Activated naive CD4-positive, alpha-beta T cell treated with Interleukin-2 at 50 U/mL for 16 hours (primary cell): ENCODE data around the gene FADS2.

Experiments used
- DNase-seq: peaks from one replicate; pipeline ENCODE4 v3.0.0-alpha.2; 2020

FADS2 gene

DNA sequence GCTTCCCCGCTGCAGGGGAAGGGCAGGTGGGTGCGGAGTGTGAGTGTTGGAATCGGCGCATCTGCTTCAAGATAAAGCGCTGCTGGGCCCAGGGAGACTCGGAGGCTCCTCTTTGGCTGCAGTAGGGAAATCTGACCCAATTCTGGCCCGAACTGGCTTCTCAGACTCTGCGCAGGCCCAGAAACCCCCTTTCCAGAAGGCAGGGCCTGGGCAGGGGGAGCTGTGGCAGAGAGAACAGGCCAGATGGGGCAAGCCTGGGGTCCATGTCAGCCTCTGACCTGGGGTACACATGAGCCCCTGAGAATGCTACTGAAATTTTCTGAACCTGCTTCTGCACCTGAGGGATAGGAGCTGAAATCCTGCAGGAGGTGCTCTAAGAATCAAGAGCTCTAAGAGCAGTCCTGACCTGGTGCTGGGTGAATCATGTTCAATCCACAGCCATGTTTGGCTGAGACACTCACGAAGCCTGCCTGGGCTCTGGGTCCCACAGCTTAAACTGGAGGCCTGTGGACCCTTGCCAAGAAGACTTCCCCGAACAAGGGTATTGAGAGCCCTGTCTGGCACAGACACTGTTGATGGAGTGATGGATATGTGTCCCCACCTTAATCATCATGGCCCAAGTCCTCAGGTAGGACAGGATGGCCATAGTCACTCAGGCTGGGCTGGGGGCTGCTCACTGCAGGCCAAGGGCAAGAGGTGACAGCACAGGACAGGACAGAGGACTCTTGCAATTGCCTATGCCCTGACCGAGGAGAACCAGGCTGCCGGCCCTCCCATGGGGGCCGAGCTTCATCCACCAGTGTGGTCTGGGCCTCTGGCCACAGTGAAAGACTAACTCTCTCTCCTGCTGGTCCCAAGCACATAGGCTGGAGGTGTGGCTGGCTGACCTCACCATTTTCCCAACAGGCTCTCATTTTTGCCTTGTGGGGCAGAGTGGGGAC, 82.4 kb downstream of the FADS2 start:
- no peak for DNase-seq

DNA sequence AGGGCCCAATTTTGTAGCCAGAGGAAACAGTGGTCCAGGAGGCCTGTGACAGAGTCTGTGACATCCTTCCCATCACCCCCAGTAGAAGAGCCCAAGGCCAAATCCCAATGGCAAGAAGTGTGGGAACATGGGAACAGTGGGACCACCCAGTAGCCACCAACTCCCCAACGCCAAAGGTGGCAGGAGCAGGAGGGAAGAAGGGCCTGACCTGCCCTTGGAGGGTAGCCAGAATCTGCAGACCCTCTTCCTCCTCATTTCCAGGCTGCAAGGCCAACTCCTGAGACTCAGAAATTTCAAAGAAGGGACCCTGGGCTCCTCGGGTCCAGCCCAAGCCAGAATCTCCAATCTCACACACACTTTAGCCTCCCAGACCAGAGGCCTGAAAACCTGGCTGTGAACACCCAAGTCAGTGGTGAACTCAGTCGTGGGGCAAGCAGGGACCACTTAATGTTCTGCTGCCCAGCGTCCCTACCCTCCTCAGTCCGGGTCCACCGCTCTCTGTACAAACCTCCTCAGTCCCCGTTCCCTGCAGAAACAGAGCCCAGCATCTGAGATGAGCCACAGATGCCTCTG, 83.1 kb downstream of the FADS2 start:
- DNase-seq: no peak

DNA sequence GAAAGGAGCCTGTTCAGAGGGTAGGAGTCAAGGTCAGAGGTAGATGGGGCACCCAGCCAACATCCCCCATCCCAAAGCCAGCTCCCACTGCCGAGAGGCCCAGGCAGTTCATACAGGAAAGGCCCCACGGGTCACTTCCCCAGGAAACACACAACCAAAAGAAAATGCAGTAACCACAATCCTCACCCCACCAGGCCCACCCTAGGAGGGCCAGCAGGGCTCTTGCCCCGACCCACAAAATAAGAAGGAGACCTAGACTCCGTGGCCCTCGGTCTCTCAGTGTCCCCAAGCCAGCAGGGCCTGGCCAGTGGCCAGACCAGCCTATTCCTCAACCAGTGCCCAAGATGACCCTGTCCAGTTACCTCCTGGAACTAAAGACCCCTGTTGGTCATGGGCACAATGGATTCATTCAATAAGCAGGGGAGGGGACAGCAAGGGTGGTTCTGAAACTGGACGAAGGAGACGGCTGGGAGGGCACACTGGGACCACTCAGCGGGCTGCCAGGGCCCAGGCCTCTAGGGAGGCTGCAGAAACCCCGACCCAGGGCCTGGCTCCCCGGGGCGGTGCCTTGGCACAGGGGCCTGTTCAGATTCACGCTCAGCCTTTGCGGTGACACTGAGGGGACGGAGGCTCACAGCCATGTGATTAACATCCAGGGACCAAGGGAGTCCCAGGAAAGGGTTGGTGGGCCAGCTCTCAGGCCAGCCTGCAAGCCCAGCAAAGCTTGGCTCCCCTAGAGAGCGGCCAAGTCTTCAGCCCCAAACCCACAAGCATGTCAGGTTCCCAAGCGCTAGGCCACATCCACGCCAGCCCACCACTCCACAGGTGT, 83.8 kb downstream of the FADS2 start:
- no peak for DNase-seq

DNA sequence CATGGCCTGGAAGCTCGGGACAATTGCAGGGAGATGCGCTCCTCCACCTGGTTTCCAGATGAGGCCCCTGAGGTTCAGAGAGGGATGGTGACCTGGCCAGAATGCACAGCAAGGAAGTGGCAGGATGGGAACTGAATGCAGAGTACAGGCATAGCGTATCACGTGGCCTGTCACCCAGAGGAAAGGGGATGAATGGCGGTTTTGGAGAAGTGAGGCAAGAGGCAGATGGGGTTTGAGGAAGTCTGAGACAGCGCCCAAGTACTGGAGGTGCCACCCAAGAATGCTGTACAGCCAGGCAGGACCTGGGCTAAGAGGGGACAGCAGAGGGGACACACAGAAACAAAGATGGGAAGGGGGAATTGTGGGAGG, 84.4 kb downstream of the FADS2 start:
- no peak for DNase-seq

DNA sequence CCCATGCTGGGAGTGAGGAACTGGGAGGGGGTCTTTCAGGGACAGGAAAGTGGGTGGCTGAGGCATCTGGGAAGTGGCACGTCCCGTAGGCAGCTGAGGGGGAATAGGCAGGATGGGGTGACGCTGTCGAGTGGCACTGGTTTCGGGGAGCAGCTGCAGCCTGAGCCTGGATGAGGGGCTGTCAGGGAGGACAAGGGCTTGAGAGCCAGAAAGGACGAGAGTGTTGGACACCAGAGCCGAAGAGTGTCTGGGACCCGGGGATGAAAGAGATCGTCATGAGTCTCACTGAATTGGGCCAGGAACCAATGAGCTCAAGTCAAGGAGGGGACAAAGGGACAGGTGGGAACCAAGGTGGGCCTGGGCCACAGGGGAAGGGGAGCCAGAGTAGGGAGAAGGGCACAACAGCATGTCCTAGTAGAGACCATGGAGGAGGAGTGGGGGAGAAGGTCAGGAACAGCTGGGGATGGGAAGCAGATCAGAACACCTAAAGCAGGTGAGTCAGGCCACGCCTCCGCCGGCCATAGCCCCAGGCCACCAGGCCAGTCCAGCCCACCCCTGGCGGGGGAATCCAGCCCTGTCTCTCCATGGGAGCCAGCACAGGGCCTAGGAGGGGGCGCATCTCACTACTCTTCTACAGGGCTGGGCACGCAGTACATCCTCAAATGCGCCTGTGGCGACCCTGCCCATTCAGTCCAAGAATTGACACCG, 85.0 kb downstream of the FADS2 start:
- DNase-seq: no peak

DNA sequence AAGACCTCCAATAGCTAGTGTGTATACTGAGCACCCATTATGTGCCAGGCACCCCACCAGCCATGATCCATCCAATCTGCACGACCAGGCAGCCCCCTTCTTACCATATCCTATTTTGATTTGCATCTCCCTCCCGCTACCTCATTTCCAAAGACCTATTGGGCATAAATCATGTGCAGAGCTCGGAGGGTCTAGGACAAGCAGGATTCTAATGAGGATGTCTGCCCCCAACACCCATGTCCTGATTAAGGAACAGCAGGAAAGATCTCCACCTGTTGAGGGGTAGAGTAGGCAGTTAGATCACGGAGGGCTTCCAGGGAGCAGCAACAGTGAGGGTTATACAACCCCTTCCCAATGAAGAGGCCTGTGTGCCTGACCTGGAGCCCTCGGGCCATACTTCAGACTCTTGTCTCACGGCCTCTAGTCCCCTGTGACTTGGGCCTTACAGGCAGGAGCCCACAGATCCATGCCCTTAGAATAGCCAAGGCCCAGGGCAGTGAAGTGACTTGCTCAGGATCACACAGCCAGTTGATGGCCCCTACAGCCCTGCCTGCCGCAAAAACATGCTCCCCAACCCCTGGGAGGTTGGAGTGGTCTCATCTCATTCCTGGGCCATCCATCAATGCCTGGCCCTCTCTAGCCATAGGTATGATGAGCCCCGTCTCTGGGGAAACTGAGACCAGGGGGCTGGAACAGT, 85.7 kb downstream of the FADS2 start:
- no peak for DNase-seq

DNA sequence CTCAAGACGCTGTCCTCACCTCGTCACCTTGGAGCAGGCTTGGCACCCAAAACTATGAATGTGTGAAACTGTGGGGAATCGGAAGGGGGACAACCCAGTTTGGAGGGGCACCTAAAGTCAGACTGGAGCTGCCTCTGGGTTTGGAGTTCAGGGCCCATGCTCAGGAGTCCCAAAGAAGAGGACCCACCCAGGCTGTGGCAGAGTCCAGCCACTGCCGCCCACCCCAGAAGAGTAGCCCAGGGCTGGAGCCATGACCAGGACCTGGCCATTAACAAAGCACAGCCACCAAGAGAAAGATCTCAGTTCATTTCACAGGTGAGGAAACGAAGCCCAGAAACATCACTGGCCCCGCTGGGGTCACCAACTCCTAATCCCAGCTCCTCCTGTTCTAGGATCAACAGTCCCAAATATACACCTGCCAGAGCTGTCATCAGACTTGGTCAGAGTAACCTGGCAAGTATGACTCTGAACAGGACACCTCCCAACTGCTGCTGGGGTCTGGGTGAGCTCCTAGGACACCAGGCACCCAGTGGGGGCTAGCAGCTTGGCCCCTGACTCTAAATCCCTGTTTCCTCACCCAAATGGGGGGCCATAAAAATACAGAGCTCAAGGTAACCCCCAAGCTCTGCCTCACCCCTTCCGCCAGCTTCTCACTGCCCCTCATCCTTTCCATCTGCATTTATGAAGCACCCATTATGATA, 86.5 kb downstream of the FADS2 start:
- DNase-seq: no peak

DNA sequence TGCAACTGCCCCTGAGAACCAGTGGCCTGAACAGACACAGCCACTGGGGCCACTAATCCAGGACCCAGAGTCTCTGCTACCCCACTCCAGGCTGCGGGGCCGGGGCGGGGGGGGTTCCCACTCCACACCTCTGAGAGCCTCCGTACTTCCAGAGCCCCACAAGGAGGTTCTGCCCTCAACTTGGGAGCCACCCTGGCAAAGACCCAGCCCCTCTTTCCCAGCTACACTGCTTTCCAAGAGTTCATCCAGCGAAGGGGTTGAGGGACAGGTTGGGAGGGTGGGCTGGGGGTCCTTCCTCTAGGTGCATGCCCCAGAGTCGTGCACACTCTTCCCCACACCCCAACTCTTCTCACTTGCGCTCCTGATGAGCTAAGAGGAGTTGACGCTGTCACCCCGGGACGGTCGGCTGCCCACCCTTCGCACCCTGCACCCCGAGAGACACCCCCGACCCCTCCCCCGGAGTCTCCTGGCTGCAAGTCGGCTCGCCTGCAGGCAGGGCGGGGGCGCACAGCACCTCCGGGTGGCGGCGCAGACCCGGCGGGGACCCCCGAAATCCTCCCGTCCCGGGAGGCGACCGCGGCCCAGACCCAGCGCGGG, 88.7 kb downstream of the FADS2 start:
- DNase-seq: no peak
